Esophagus squamous epithelium (tissue), 4 donors: ENCODE measurements around the gene AGR2.

Experiments
- POLR2A ChIP-seq, 4 donors: fragments of 450-650 bp; IDR thresholded peaks; one replicate each; pipeline ENCODE4 v1.6.1; 2017; ENCODE audit warnings: antibody characterized with exemption in 4 of 4, mild to moderate bottlenecking in 4 of 4, moderate library complexity in 3 of 4
- TF ChIP-seq, protein P1 (sequence below), 6 experiments: fragments of 450-650 bp in 4 of 6; fragments of 200-600 bp in 2 of 6; sonication (generic) in 2 of 6; IDR thresholded peaks; one replicate each; pipeline ENCODE4 v1.5.1; 2016 to 2019; ENCODE audit warnings: antibody characterized with exemption in 6 of 6, mild to moderate bottlenecking in 4 of 6, moderate library complexity in 4 of 6

DNA sequence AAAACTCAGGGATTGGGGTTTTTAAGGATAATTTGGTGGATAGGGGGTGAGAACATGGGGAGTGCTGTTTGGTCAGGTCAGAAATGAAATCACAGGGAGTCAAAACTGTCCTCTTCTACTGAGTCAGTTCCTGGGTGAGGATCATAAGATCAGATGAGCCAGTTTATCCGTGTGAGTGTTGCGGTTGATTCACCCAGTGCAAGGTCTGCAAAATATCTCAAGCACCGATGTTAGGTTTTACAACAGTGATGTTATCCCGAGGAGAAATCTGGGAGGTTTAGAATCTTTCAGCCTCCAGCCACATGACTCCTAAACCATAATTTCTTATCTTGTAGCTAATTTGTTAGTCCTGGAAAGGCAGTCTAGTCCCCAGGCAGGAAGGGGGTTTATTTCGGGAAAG, 31.7 kb upstream of the AGR2 start:
- TF ChIP-seq, protein P1, sequence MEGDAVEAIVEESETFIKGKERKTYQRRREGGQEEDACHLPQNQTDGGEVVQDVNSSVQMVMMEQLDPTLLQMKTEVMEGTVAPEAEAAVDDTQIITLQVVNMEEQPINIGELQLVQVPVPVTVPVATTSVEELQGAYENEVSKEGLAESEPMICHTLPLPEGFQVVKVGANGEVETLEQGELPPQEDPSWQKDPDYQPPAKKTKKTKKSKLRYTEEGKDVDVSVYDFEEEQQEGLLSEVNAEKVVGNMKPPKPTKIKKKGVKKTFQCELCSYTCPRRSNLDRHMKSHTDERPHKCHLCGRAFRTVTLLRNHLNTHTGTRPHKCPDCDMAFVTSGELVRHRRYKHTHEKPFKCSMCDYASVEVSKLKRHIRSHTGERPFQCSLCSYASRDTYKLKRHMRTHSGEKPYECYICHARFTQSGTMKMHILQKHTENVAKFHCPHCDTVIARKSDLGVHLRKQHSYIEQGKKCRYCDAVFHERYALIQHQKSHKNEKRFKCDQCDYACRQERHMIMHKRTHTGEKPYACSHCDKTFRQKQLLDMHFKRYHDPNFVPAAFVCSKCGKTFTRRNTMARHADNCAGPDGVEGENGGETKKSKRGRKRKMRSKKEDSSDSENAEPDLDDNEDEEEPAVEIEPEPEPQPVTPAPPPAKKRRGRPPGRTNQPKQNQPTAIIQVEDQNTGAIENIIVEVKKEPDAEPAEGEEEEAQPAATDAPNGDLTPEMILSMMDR (IDR thresholded peaks at IDR 0.05): no peak
- no peak for TF ChIP-seq POLR2A (IDR thresholded peaks at IDR 0.05)
